ENCODE results near the gene ARL15. TPM values are rescaled to one million over a fixed set of nuclear protein-coding genes. Genes with fewer than 3 reads are reported as not detected.

The ARL15 gene
- total RNA-seq, 1 experiment from 2014 or later: 6.7 TPM

- in situ Hi-C loops (cut with HindIII; ENCODE audit: low pct_unique_long_range_greater_than_20kb, low sequenced_read_pairs): no loop called here
- no peak for DNase-seq (ENCODE audit: low read depth)
Measured at GRCh38 chr5:53965459-53965858, 344.9 kb downstream of the ARL15 start.

- no peak for DNase-seq (ENCODE audit: low read depth)
- in situ Hi-C loops (cut with HindIII; ENCODE audit: low pct_unique_long_range_greater_than_20kb, low sequenced_read_pairs): no loop called here
Measured at GRCh38 chr5:53963958-53964357, 346.4 kb downstream of the ARL15 start.

GRCh38 chr5:53962306-53962705 lies 348.1 kb downstream of the ARL15 start:
- in situ Hi-C loops (cut with HindIII; ENCODE audit: low pct_unique_long_range_greater_than_20kb, low sequenced_read_pairs): no loop called here

GRCh38 chr5:53956632-53957031 lies 353.7 kb downstream of the ARL15 start:
- no peak for DNase-seq (ENCODE audit: low read depth)
- in situ Hi-C loops (cut with HindIII; ENCODE audit: low pct_unique_long_range_greater_than_20kb, low sequenced_read_pairs): no loop called here

More at GRCh38 chr5:53962306-53962705, 348.1 kb downstream of the ARL15 start:
- DNase-seq (ENCODE audit: low read depth): no peak

- in situ Hi-C loops (cut with HindIII; ENCODE audit: low pct_unique_long_range_greater_than_20kb, low sequenced_read_pairs): no loop called here
Measured at GRCh38 chr5:53956196-53956595, 354.2 kb downstream of the ARL15 start.

GRCh38 chr5:53950621-53951020 lies 359.8 kb downstream of the ARL15 start:
- in situ Hi-C loops (cut with HindIII; ENCODE audit: low pct_unique_long_range_greater_than_20kb, low sequenced_read_pairs): no loop called here
- no peak for DNase-seq (ENCODE audit: low read depth)

More at GRCh38 chr5:53956196-53956595, 354.2 kb downstream of the ARL15 start:
- DNase-seq (ENCODE audit: low read depth): no peak

- no peak for DNase-seq (ENCODE audit: low read depth)
- in situ Hi-C loops (cut with HindIII; ENCODE audit: low pct_unique_long_range_greater_than_20kb, low sequenced_read_pairs): no loop called here
Measured at GRCh38 chr5:53948598-53948997, 361.8 kb downstream of the ARL15 start.

- DNase-seq (ENCODE audit: low read depth): no peak
- in situ Hi-C loops (cut with HindIII; ENCODE audit: low pct_unique_long_range_greater_than_20kb, low sequenced_read_pairs): no loop called here
Measured at GRCh38 chr5:53946405-53947100, 363.8 kb downstream of the ARL15 start.

GRCh38 chr5:53944981-53945380 lies 365.4 kb downstream of the ARL15 start:
- DNase-seq (ENCODE audit: low read depth): no peak
- in situ Hi-C loops (cut with HindIII; ENCODE audit: low pct_unique_long_range_greater_than_20kb, low sequenced_read_pairs): no loop called here

GRCh38 chr5:53943938-53944337 lies 366.4 kb downstream of the ARL15 start:
- in situ Hi-C loops (cut with HindIII; ENCODE audit: low pct_unique_long_range_greater_than_20kb, low sequenced_read_pairs): no loop called here
- no peak for DNase-seq (ENCODE audit: low read depth)

GRCh38 chr5:53942724-53943123 lies 367.6 kb downstream of the ARL15 start:
- DNase-seq (ENCODE audit: low read depth): no peak
- in situ Hi-C loops (cut with HindIII; ENCODE audit: low pct_unique_long_range_greater_than_20kb, low sequenced_read_pairs): no loop called here

- in situ Hi-C loops (cut with HindIII; ENCODE audit: low pct_unique_long_range_greater_than_20kb, low sequenced_read_pairs): no loop called here
- DNase-seq (ENCODE audit: low read depth): no peak
Measured at GRCh38 chr5:53940921-53941320, 369.5 kb downstream of the ARL15 start.

GRCh38 chr5:53937467-53937866 lies 372.9 kb downstream of the ARL15 start:
- in situ Hi-C loops (cut with HindIII; ENCODE audit: low pct_unique_long_range_greater_than_20kb, low sequenced_read_pairs): no loop called here
- no peak for DNase-seq (ENCODE audit: low read depth)

GRCh38 chr5:53936481-53937352 lies 373.7 kb downstream of the ARL15 start:
- no peak for DNase-seq (ENCODE audit: low read depth)
- in situ Hi-C loops (cut with HindIII; ENCODE audit: low pct_unique_long_range_greater_than_20kb, low sequenced_read_pairs): no loop called here

GRCh38 chr5:53934151-53934820 lies 376.1 kb downstream of the ARL15 start:
- in situ Hi-C loops (cut with HindIII; ENCODE audit: low pct_unique_long_range_greater_than_20kb, low sequenced_read_pairs): no loop called here
- no peak for DNase-seq (ENCODE audit: low read depth)

GRCh38 chr5:53932351-53932750 lies 378.0 kb downstream of the ARL15 start:
- in situ Hi-C loops (cut with HindIII; ENCODE audit: low pct_unique_long_range_greater_than_20kb, low sequenced_read_pairs): no loop called here

GRCh38 chr5:53930457-53930856 lies 379.9 kb downstream of the ARL15 start:
- DNase-seq (ENCODE audit: low read depth): no peak
- in situ Hi-C loops (cut with HindIII; ENCODE audit: low pct_unique_long_range_greater_than_20kb, low sequenced_read_pairs): no loop called here

More at GRCh38 chr5:53932351-53932750, 378.0 kb downstream of the ARL15 start:
- no peak for DNase-seq (ENCODE audit: low read depth)

- DNase-seq (ENCODE audit: low read depth): no peak
- in situ Hi-C loops (cut with HindIII; ENCODE audit: low pct_unique_long_range_greater_than_20kb, low sequenced_read_pairs): no loop called here
Measured at GRCh38 chr5:53929570-53929969, 380.8 kb downstream of the ARL15 start.

- in situ Hi-C loops (cut with HindIII; ENCODE audit: low pct_unique_long_range_greater_than_20kb, low sequenced_read_pairs): no loop called here
- no peak for DNase-seq (ENCODE audit: low read depth)
Measured at GRCh38 chr5:53929152-53929551, 381.2 kb downstream of the ARL15 start.
